Testis (tissue), 2 donors: ENCODE data around the gene C1QTNF8.

Experiments used
- POLR2A ChIP-seq: fragments of 450-650 bp; IDR thresholded peaks from one replicate; pipeline ENCODE4 v1.6.1; 2017; ENCODE audit warnings: antibody characterized with exemption, mild to moderate bottlenecking, moderate library complexity
- TF ChIP-seq, protein P1 (sequence below), 3 experiments: fragments of 450-650 bp in 2 of 3; fragments of 200-600 bp in 1 of 3; sonication (generic) in 1 of 3; IDR thresholded peaks; one replicate each; pipeline ENCODE4 v1.5.1; 2016 to 2019; ENCODE audit warnings: antibody characterized with exemption in 3 of 3, mild to moderate bottlenecking in 2 of 3, moderate library complexity in 1 of 3

DNA sequence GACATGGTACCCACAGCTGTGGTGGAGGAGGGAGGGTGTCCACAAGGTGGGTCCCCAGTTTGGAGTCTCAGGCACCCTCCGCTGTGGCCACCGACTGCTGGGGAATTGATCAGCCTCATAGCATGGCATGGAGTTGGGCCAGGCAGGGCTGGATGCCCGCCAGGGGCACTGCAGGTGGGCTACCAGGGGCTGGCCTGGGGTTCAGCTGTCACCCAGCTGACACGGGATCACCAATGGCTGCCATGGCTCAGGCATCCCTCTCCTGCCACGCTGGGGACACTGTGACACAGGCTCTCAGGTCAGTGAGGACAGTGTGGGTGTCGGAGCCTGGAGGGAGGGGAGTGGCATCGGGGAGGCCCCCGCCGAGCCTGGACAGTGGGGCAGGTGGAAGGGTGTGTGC is 43.3 kb downstream of the C1QTNF8 start:
- TF ChIP-seq, protein P1, sequence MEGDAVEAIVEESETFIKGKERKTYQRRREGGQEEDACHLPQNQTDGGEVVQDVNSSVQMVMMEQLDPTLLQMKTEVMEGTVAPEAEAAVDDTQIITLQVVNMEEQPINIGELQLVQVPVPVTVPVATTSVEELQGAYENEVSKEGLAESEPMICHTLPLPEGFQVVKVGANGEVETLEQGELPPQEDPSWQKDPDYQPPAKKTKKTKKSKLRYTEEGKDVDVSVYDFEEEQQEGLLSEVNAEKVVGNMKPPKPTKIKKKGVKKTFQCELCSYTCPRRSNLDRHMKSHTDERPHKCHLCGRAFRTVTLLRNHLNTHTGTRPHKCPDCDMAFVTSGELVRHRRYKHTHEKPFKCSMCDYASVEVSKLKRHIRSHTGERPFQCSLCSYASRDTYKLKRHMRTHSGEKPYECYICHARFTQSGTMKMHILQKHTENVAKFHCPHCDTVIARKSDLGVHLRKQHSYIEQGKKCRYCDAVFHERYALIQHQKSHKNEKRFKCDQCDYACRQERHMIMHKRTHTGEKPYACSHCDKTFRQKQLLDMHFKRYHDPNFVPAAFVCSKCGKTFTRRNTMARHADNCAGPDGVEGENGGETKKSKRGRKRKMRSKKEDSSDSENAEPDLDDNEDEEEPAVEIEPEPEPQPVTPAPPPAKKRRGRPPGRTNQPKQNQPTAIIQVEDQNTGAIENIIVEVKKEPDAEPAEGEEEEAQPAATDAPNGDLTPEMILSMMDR (IDR thresholded peaks at IDR 0.05): no peak
- no peak for TF ChIP-seq POLR2A
